Neural cell (in vitro differentiated cells): ENCODE results near the gene SNAP25. TPM values are rescaled to one million over a fixed set of nuclear protein-coding genes. Genes with fewer than 3 reads are reported as not detected.

Source experiments
- H2AFZ ChIP-seq: fragments of 200-600, 300-800 bp; sonication (generic), shearing (Covaris generic); 2 replicates; pipeline ENCODE4 v1.6.0; 2014; ENCODE audit warnings: low read depth, mild to moderate bottlenecking, antibody characterized with exemption, low read length, moderate library complexity
- H3F3A ChIP-seq: fragments of 200-600 bp; shearing (Covaris generic); 2 replicates; pipeline ENCODE4 v1.6.1; 2016; ENCODE audit warnings: mild to moderate bottlenecking, moderate library complexity, mixed read lengths, antibody characterized with exemption, low read length; ENCODE audit not compliant: insufficient read depth, poor library complexity, severe bottlenecking
- H3K27ac ChIP-seq: fragments of 200-600, 300-800 bp; sonication (generic), shearing (Covaris generic); 2 replicates; pipeline ENCODE4 v1.5.1; 2014; ENCODE audit warnings: mild to moderate bottlenecking, low read length, moderate library complexity
- H3K27me3 ChIP-seq: fragments of 300-800, 200-600 bp; sonication (generic), shearing (Covaris generic); 2 replicates; pipeline ENCODE4 v1.6.0; 2014; ENCODE audit warnings: mild to moderate bottlenecking, low read depth, low read length, moderate library complexity; ENCODE audit not compliant: insufficient read depth
- H3K36me3 ChIP-seq: fragments of 300-800, 200-600 bp; sonication (generic), shearing (Covaris generic); 2 replicates; pipeline ENCODE4 v1.5.1; 2014; ENCODE audit warnings: mild to moderate bottlenecking, antibody characterized with exemption, low read length, moderate library complexity; ENCODE audit not compliant: insufficient read depth
- H3K4me2 ChIP-seq: fragments of 300-800, 200-600 bp; sonication (generic), shearing (Covaris generic); 2 replicates; pipeline ENCODE4 v1.6.0; 2014; ENCODE audit warnings: mild to moderate bottlenecking, low read length
- H3K4me3 ChIP-seq: fragments of 300-800, 200-600 bp; sonication (generic), shearing (Covaris generic); 2 replicates; pipeline ENCODE4 v1.5.1; 2014; ENCODE audit warnings: mild to moderate bottlenecking, low read length, moderate library complexity
- H3K79me2 ChIP-seq: fragments of 200-600 bp; shearing (Covaris generic); replicated peaks from 2 replicates; pipeline ENCODE4 v1.6.0; 2014; ENCODE audit warnings: mild to moderate bottlenecking, low read length, moderate library complexity; ENCODE audit not compliant: insufficient read depth
- H3K9ac ChIP-seq: fragments of 300-800, 200-600 bp; sonication (generic), shearing (Covaris generic); 2 replicates; pipeline ENCODE4 v1.6.1; 2016; ENCODE audit warnings: mild to moderate bottlenecking, low read length, mixed read lengths
- H3K9me2 ChIP-seq: fragments of 200-600 bp; shearing (Covaris generic); 2 replicates; pipeline ENCODE4 v1.6.1; 2016; ENCODE audit warnings: mild to moderate bottlenecking, low read length, mixed read lengths; ENCODE audit not compliant: insufficient read depth
- H3K9me3 ChIP-seq: fragments of 200-600, 300-800 bp; sonication (generic), shearing (Covaris generic); 2 replicates; pipeline ENCODE4 v1.6.1; 2016; ENCODE audit warnings: mild to moderate bottlenecking, mixed run types, low read length, moderate library complexity, mixed read lengths
- H4K20me1 ChIP-seq: fragments of 200-600 bp; shearing (Covaris generic); 2 replicates; pipeline ENCODE4 v1.6.1; 2016; ENCODE audit warnings: mild to moderate bottlenecking, mixed run types; ENCODE audit not compliant: insufficient read depth
- EP300 ChIP-seq: fragments of 450-650 bp; conservative IDR thresholded peaks from 2 replicates; pipeline ENCODE4 v1.6.1; 2014; ENCODE audit warnings: antibody characterized with exemption, mild to moderate bottlenecking, moderate library complexity; ENCODE audit not compliant: poor library complexity, severe bottlenecking
- EZH2 ChIP-seq: fragments of 200-600, 300-800 bp; shearing (Covaris generic), sonication (generic); IDR thresholded peaks from 2 replicates; pipeline ENCODE4 v1.6.1; 2014; ENCODE audit warnings: antibody characterized with exemption, low read length, borderline replicate concordance, mild to moderate bottlenecking; ENCODE audit not compliant: insufficient read depth, poor library complexity, severe bottlenecking
- MXI1 ChIP-seq: fragments of 450-650 bp; conservative IDR thresholded peaks from 2 replicates; pipeline ENCODE4 v1.6.1; 2014; ENCODE audit warnings: antibody characterized with exemption, mild to moderate bottlenecking; ENCODE audit not compliant: poor library complexity, severe bottlenecking
- POLR2AphosphoS5 ChIP-seq: IDR thresholded peaks from 2 replicates; pipeline ENCODE4 v1.6.1; 2012
- RAD21 ChIP-seq: fragments of 450-650 bp; conservative IDR thresholded peaks from 2 replicates; pipeline ENCODE4 v1.6.1; 2014; ENCODE audit warnings: antibody characterized with exemption, mild to moderate bottlenecking, moderate library complexity
- REST ChIP-seq: IDR thresholded peaks from 2 replicates; pipeline ENCODE4 v1.6.1; 2012; ENCODE audit warnings: borderline replicate concordance
- SMC3 ChIP-seq: fragments of 450-650 bp; conservative IDR thresholded peaks from 2 replicates; pipeline ENCODE4 v1.6.1; 2014; ENCODE audit warnings: antibody characterized with exemption, mild to moderate bottlenecking, moderate library complexity; ENCODE audit not compliant: poor library complexity
- TAF1 ChIP-seq: IDR thresholded peaks from 2 replicates; pipeline ENCODE4 v1.6.1; 2012; ENCODE audit warnings: low read depth
- polyA plus RNA-seq: library from polyadenylated mRNA; depleted of rRNA; stranded (reverse); fragments of >200 nt; gene quantifications from 2 replicates; pipeline ENCODE4 v1.2.3, GENCODE V29; 2014
- TF ChIP-seq, protein P1 (sequence below): fragments of 450-650 bp; IDR thresholded peaks from 2 replicates; pipeline ENCODE4 v1.5.1; 2014; ENCODE audit warnings: antibody characterized with exemption, mild to moderate bottlenecking, moderate library complexity; ENCODE audit not compliant: poor library complexity, severe bottlenecking

The SNAP25 gene
- polyA plus RNA-seq, 1 donor from 2014 or later: 139 TPM

DNA sequence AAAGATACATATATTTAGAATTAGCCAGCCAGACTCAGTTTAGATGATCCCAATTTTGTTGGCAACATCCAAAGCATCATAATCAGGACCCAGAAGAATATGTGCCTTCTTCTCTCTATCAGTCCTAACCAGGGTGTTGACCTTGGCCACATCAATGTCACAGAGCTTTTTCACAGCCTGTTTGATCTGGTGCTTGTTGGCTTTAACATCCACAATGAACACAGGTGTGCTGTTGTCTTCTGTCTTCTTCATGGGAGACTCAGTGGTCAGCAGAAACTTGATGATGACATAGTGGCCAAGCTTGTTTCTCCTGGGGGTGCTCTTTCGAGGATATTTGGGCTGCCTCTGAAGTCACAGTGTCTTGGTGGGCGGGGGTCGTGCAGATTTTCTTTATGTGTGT, 130.5 kb downstream of the SNAP25 start:
- TF ChIP-seq, protein P1, sequence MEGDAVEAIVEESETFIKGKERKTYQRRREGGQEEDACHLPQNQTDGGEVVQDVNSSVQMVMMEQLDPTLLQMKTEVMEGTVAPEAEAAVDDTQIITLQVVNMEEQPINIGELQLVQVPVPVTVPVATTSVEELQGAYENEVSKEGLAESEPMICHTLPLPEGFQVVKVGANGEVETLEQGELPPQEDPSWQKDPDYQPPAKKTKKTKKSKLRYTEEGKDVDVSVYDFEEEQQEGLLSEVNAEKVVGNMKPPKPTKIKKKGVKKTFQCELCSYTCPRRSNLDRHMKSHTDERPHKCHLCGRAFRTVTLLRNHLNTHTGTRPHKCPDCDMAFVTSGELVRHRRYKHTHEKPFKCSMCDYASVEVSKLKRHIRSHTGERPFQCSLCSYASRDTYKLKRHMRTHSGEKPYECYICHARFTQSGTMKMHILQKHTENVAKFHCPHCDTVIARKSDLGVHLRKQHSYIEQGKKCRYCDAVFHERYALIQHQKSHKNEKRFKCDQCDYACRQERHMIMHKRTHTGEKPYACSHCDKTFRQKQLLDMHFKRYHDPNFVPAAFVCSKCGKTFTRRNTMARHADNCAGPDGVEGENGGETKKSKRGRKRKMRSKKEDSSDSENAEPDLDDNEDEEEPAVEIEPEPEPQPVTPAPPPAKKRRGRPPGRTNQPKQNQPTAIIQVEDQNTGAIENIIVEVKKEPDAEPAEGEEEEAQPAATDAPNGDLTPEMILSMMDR: no peak
- TF ChIP-seq RAD21 (no peak), MXI1 (no peak), REST (no peak)
- H4K20me1 ChIP-seq: no peaks in the 10 kb centered on the region
- H3K27ac ChIP-seq: no peak overlapping the region
- no peak overlapping the region for H3K9ac ChIP-seq
- H3K79me2 ChIP-seq: no peaks in the 10 kb centered on the region
- no peaks in the 10 kb centered on the region for H3K9me3 ChIP-seq
- no peaks in the 10 kb centered on the region for H3K36me3 ChIP-seq
- no peaks in the 10 kb centered on the region for H3K27me3 ChIP-seq
- no peak overlapping the region for H2AFZ ChIP-seq
- no peaks in the 10 kb centered on the region for H3F3A ChIP-seq
- H3K4me3 ChIP-seq: no peak overlapping the region
- H3K9me2 ChIP-seq: no peaks in the 10 kb centered on the region
- H3K4me2 ChIP-seq: no peak overlapping the region

DNA sequence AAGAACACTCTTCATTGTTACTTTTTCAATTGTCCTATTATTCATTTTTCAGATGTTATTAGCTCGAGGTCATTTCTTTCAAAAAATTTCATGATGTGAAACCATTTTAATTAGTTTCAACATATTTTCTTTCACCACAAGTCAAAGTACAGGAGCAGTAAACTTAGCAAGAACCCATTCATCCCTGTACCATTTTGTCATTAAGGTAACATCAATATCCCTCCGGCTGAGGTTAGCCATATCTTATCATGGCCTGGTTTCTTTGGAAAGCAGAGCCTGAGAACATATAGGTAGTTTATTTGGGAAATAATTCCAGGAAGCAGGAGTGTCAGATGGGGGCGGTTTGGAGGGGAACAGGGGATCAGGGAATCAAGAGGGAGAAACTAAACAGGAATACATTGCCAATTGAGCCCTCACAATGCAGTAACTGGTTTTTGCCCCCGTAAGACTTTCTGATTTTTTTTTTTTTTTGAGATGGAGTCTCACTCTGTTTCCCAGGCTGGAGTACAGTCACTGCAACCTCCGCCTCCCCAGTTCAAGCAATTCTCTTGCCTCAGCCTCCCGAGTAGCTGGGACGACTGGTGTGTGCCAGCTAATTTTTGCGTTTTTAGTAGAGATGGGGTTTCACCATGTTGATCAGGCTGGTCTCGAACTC, 131.7 kb downstream of the SNAP25 start:
- H3K4me2 ChIP-seq: no peak overlapping the region
- no peak for TF ChIP-seq SMC3
- no peak for TF ChIP-seq EZH2
- TF ChIP-seq REST: no peak
- no peak for TF ChIP-seq MXI1
- no peak for TF ChIP-seq TAF1
- TF ChIP-seq POLR2AphosphoS5: no peak
- TF ChIP-seq, protein P1: no peak
- no peak for TF ChIP-seq RAD21
- no peak for TF ChIP-seq EP300
- H3K4me3 ChIP-seq: no peak overlapping the region
- H3K9me3 ChIP-seq: no peaks in the 10 kb centered on the region
- H3K36me3 ChIP-seq: no peaks in the 10 kb centered on the region
- no peaks in the 10 kb centered on the region for H3K9me2 ChIP-seq
- no peaks in the 10 kb centered on the region for H4K20me1 ChIP-seq
- H2AFZ ChIP-seq: no peak overlapping the region
- no peaks in the 10 kb centered on the region for H3K79me2 ChIP-seq
- no peak overlapping the region for H3K27ac ChIP-seq
- H3K9ac ChIP-seq: no peak overlapping the region
- no peaks in the 10 kb centered on the region for H3K27me3 ChIP-seq
- no peaks in the 10 kb centered on the region for H3F3A ChIP-seq
